HS-27A (cell line): ENCODE measurements around the gene CDR2L.
"Not testable (repeated sequence)": the region's sequence is repeated elsewhere in the genome, so short reads cannot be mapped to it uniquely, and the experiment has no call there.

Source experiments
- DNase-seq: peaks from one replicate; pipeline ENCODE4 v3.0.0-alpha.2; 2012; ENCODE audit warnings: low read depth, missing footprints

Gene CDR2L

DNA sequence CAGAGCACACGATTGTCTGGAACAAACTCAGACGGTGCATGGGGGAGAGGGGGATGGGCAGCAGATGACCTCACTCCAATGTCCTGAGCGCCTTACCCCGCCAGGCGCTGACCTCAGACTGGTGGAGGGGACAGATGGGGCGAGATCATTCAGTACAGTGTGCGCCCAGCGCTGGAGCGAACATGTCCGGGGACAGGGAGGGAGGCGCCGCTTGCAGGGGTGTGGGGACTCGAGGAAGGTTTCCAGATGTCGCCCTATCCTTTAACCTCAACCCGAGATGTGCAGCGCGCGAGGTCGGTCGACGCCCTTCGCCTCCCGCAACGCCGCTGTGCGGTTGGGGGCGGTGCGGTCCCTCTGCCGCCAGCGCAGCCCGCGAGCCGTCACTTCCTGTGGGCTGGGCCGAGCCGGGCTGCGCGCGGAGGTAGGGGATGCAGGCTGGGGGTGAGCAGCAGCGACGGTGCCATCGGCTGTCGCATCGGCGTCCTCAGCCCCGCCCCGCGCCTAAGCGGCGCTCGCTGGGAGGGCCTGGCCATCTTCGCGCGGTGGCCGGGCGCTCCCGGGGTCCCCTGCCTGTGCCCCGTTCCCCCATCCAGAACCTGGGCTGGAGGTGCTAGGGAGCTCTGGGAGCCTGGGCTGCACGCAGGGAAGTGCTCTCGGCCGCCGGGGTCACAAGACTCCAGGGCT lies 5.3 kb upstream of the CDR2L start:
- no peak for DNase-seq

DNA sequence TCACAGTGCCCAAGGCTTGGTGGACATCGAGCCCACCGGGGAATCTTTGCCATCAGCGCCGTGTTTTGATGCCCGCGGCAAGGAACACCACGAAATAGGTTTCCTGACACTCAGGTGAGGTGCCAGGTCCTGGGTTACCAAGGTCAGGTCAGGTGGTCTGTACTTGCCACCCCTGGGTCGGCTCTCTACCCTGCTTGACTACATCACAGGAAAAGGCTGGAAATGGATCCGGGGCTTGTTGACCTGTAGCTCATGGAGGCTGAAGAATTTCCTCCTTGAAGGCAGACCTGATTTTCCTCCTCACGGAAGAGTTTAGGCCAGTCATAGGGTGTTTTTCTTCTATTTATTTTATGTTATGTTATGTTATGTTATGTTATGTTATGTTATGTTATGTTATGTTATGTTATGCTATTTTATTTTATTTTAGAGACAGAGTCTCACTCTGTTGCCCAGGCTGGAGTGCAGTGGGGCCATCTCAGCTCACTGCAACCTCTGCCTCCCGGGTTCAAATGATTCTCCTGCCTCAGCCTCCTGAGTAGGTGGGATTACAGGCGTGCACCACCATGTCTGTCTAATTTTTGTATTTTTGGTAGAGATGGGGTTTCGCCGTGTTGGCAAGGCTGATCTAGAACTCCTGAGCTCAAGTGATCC lies 4.6 kb upstream of the CDR2L start:
- DNase-seq, result not testable (repeated sequence)

DNA sequence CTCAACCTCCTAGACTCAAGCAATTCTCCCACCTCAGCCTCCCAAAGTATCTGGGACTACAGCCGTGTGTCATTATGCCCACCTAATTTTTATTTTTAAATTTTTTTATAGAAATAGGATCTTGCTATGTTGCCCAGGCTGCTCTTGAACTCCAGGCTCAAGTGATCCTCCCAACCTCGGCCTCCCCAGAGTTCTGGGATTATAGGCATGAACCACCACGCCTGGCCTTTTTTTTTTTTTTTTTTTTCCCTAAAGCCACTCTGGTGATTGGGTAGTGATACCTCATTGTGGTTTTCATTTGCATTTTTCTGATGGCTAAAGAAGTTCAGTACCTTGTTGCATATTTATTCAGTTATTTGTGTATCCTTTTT lies 1.2 kb upstream of the CDR2L start:
- no peak for DNase-seq

DNA sequence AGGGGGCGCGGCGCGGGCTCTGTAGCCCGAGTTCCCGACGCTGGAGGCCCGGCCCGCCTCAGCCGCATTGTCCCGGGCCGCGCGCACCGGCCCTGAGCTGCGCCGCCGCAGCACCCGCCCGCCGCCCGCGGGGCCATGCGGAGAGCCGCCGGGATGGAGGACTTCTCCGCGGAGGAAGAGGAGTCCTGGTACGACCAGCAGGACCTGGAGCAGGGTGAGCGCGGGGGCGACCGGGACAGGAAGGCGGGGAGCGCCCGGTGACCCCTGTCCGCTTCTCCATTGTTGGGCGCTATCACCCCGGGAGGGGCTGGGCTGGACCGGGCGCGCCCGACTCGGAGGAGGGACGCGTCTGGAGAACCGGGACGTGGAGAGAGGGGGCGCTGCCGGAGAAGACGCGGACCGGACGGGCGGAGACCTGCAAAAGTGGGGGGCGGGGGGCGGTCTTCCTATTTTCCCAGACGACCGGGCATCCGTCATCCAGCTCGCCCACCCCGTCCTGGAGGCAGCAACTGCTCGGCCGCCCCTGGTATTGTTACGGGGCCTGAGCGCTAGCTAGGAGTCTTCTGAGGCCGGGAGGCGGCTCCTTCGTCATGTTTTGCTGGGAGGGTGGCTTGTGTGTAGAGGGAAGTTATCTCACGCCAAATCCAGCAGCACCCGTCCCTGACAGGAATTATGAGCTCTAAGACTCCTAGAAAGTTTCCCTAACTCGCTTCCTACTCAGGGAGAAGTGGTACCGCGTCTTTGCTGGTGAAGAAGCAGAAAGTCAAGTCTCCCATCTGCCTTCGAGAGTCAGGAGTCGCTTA lies 678 bp downstream of the CDR2L start:
- no peak for DNase-seq

DNA sequence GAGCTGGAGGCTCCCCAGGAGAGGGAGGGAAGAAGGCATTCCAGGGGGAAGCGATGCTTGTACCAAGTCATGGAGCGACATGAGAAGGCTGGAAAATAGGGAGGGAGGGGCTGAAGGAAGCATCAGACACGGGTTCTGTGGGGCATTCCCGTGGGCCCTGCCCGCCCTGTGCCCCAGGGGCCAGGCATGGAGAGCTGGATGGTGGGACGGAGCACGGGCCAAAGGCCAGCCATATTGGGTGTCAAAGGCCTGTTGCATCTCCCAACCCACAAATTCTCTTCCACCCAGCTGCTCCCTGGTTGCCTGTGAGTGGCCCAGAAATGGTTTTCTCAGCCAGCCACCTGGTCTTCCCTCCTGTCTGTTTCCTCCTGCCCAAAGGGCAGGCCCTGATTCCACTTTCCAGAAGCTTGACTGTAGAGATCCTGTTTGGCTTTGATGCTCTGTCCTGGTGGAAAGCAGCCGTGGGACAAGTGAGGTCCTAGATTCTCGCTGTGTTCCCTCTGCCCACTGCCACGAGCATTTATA lies 3.2 kb downstream of the CDR2L start:
- no peak for DNase-seq

DNA sequence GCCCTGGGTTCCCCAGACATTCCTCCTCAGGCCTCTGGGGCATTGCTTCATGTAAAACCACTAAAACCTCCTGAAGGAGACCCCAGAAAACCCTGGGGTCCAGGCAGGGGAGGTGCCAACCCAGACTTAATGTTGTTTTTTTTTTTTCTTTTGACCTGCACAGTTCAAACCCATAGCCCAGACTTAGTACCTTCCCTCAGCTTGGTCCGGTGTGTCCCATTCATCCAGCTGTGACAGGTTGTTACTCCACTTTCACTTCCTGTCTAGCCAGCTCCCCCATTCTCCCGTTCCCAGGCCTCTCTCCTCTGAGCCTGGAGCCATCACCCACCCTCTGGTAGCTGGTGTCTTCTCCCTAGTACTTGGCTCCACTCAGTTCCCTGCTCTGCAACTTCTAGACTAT lies 4.8 kb downstream of the CDR2L start:
- DNase-seq, result no peak

DNA sequence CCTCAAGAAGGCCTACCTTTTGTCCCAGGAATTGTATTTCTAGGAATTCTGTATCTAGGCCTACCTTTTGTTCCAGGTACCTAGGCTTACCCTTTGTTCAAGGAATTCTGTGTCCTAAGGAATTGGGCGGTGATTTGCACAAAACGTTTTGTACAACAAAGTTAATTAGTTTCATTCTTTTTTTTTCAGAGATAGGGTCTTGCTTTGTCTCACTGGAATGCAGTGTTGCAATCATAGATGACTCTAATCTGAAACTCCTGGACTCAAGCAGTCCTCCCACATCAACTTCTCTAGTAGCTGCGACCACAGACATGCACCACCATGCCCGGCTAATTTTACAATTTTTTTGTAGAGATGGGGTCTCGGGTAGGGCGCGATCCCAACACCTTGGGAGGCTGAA lies 7.0 kb downstream of the CDR2L start:
- no peak for DNase-seq

DNA sequence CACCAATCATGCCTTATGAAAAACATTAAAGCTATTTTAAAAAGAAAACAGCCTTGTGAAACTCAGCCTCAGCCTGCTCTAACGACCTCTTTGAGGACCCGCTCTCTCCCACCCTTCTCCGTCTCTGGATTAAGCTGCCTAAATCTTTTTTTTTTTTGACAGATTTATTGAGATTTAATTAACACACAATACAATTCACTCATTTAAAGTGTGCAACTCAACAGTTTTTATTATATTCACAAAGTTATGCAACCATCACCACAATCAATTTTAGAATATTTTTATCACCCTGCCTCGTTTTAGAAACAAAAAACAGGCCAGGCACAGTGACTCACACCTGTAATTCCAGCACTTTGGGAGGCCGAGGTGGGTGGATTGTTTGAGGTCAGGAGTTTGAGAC lies 8.4 kb downstream of the CDR2L start:
- DNase-seq, result no peak

DNA sequence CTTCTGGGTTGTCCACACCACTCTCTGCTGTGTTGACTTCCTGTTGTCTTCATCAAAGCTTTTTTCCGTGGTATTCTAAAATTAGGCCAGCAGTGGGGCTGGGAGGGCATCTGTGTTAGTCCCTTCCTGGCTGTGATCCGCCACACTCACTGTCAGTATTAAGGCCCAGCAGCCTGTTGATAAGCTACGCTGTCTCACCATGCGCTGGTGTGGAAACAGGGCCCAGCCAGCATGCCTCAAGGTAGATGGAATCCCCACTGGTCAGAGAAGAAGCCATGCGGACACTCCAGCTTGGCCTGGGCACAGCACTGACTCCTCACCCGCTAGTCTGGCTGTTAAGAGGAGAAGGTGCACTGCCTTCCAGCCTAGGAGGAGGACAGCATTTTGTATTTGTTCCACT lies 11.4 kb downstream of the CDR2L start:
- no peak for DNase-seq

DNA sequence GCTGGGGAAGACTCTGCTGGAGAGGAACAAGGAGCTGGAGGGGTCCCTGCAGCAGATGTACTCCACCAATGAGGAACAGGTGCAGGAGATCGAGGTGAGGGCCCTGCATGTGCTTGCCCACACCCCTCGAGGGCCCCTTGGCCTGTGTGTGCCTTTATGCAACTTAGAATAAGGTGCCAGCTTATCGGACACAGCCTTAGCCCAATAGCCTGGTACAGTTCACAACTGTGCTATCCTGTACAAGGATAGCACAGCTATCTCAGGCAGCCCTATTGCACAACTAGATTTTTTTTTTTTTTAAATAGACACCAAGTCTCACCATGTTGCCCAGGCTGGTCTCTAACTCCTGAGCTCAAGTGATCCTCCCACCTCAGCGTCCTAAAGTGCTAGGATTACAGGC lies 12.1 kb downstream of the CDR2L start:
- DNase-seq, result no peak

DNA sequence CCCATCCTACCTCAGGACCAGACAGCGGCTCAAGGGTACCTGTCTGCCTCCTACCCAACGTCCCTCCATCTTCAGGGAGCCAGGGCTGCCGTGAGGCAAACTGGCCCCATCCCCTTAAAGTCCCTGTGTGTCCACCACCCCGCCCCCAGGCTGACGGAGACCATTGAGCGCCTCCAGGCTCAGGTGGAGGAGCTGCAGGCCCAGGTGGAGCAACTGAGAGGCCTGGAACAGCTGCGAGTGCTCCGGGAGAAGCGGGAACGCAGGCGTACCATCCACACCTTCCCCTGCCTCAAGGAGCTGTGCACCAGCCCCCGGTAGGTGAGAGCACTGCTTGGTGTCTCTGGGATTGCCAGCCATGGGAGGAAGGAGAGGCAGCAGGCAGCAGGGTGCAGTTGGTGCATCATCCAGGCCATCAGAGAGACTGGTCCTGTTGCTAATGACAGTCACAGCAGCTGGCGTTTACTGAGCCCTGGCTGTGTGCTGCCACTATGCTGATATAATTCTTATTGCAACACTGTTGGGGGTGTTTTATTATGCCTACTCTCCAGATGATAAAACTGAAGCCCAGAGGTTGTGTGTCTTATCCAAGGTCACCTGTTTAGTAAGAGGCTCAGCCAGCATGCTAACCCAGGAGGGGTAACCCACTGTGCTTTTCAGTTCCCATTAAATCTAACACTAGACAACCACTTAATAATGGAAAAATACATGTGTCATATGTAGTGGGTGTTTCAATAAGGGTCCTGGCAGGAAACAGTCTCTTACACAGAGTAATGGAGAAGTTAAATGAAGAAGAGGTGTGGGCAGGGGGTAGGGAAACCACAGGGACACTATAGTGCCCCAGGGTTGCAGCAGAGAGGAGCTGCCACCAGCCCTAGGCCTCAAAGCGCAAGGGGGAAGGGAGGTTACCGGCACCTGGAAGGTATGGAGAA lies 14.7 kb downstream of the CDR2L start:
- DNase-seq, result no peak

DNA sequence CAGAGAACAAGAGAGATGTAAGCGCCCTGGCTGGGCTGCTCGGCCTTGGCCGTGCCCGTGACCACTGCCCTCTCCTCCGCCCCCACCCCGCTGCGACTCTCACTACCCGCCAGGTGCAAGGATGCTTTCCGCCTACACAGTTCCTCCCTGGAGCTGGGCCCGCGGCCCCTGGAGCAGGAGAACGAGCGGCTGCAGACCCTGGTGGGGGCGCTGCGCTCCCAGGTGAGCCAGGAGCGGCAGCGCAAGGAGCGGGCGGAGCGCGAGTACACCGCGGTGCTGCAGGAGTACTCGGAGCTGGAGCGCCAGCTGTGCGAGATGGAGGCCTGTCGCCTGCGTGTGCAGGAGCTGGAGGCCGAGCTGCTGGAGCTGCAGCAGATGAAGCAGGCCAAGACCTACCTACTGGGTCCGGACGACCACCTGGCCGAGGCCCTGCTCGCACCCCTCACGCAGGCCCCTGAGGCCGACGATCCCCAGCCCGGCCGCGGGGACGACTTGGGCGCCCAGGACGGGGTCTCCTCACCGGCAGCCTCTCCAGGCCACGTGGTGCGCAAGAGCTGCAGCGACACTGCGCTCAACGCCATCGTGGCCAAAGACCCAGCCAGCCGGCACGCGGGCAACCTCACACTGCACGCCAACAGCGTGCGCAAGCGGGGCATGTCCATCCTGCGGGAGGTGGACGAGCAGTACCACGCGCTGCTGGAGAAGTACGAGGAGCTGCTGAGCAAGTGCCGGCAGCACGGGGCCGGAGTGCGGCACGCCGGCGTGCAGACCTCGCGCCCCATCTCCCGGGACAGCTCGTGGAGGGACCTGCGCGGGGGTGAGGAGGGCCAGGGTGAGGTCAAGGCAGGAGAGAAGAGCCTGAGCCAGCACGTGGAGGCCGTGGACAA lies 15.9 kb downstream of the CDR2L start:
- DNase-seq, result no peak

DNA sequence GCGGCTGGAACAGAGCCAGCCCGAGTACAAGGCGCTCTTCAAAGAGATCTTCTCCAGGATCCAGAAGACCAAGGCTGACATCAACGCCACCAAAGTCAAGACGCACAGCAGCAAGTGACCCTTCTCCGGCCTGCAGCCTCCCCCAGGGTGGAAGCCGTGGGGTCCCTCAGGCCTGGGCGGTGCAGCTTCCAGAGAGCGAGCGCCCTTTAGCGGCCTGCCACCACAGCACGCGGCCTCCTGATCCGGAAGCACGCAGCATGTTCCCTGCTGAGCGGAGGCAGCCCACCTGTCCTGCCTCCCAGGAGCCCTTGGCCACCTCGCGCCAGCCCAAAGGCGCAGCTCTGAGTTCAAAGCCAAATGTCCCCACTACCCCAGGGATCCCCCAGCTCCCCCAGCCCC lies 16.5 kb downstream of the CDR2L start:
- DNase-seq, result no peak

DNA sequence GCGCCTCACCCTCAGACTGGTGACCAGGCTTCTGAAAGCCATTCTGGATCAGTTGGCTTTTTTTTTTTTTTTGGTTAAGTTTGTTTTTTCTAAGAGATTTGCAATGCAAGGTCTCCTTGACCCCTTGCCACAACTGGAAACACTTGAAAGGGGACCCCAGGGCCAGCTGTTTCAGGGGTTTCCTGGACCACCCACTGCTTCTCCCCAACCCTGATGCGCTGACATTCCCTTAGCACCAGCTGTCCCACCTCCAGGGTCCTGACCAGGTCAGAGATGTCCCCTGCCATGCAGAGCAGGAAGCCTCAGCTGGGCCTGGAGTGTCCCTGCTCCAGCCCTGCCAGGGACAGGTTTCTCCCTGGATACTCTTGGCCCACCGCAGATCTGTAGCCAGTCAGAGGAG lies 16.9 kb downstream of the CDR2L start:
- no peak for DNase-seq

DNA sequence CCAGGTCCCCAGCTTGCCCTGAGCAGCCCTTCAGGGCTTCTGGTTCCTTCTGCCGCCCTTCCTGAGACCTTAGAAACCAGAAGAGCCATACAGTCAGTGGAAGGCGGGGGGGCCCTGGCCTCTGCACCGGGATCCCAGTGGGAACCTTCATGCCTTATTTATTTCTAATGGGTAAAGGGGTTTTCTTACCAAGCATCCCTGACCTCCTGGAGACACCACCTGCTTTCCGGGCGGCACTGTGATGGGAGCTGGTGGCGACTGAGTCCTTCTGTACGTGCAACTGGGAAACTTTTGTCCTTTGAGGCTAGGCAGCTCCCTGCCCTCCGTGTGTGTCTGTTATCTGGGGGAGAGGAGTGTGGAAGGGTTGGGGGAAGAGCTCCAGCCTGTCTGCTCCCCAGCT lies 17.9 kb downstream of the CDR2L start:
- no peak for DNase-seq

DNA sequence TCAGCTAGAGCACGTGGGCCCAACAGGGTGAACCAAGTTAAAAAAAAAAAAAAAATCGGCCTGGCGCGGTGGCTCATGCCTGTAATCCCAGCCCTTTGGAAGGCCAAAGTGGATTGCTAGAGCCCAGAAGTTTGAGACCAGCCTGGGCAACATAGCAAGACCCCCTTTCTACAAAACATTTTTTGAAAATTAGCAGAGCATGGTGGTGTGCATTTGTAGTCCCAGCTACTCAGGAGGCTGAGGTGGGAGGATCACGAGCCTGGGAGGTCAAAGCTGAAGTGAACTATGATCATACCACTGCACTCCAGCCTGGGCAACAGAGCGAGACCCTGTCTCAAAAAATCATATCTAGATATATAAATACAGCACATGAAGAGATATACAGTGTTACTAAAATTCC lies 18.7 kb downstream of the CDR2L start:
- not testable (repeated sequence) for DNase-seq

DNA sequence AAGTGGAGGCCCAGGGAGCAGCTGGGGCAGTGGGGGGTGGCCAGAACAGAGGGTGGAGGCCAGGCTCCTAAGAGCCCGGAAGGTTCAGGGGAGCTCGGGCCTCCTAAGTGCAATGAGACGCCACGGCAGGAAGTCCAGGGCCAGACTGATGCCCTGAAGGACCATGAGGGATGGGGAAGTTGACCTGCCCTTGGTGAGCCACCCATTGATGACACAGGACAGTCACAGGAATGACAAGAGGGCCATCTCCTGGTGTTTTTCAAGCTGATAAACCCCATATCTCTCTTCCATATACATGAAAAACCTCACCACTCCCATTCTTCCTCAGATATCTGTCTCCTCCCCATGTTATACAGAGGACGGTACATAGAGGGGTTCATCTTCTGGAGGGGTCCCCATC lies 19.2 kb downstream of the CDR2L start:
- DNase-seq, result no peak

DNA sequence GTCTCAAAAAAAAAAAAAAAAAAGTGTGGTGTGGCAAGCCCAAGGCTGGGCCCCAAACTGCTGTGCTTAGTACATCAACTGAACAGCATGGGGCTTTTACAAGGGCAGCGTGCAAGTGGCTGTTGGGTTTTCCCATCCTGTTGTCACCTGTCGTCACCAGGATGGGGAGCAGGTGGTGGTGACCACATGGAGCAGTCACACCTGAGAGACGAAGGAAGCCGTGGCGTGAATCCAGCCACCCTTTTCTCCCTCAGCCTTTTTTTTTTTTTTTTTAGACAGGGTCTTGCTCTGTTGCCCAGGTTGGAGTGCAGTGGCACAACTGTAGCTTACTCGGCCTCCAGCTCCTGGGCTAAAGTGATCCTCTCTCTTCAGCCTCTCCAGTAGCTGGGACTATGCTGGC lies 20.9 kb downstream of the CDR2L start:
- no peak for DNase-seq

DNA sequence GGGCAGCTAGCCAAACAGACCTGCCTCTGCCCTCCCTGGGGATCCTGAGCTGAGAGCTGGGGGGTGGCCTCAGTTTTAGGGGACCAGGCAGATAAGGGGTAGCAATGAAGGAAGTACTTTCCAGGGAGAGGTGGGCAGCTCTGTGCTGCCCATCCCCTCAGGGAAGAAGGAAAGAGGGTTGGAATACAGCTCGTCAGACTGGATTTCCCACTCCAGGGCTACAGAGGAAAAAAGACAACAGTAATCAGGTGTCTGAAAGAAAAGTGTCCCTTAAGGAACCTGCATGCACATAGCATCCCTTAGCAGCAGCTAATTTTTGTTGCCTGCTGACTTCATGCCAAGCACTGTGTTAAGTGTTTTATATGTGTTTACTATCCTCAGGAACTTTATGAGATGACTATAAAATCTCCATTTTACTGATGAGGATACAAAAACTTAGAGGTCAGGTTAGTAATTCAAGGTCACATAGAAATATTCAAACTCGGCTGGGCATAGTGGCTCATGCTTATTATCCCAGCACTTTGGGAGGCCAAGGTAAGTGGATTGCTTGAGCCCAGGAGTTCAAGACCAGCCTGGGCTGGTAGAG lies 21.8 kb downstream of the CDR2L start:
- DNase-seq, result no peak

DNA sequence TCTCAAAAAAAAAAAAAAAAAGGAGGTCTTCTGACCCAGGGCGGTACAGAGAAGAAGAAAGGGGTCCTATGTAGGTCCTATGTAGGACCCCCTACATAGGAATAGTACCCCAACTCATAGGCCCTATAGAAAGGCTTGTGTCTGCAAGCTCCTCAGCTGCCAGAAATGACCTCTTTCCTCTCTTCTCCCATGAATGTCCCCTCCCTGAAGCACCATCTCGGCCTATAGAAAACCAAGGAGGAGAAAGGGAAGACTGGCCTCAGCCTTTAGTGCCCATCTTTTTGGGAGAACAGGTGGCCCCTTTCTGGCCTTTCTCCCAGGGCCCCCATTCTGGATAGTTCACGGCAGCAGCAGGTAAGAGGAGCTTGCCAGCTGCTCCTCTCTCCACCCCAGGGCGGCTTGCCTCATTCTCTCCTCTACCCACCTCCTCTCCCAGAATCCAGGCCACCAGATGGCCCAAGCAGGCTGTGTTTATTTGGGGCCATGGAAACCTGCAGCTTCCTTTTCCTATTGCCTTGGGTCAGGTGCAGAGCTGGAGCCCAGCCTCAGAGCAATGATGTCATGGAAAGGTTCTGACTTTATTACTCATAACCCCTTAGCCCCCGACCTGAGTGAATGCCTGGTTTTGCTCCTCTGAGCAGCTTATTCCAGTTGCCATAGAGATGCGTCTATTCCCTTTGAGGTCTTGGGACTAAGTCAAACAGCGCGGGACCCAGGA lies 23.4 kb downstream of the CDR2L start:
- DNase-seq, result no peak
